IMR-90 (cell line): ENCODE data around the gene RAB40A. TPM values are rescaled to one million over a fixed set of nuclear protein-coding genes. Genes with fewer than 3 reads are reported as not detected.

Source experiments
- ATAC-seq: fragments of 200-7000 bp; cut with Tn5 transposase; 2 replicates; pipeline ENCODE4 v1.9.1; 2020; ENCODE audit warnings: low read depth, mild to moderate bottlenecking, moderate library complexity
- BruUV-seq: library from RNA; stranded (reverse); fragments of 400-500 nt; replicated peaks from 2 replicates; lab custom pipeline; 2021; lab: Mats Ljungman, UMichigan
- CTCF ChIA-PET: fragments of 300-600 bp; formaldehyde crosslinking; extraction: SDS; loops from one replicate; lab custom pipeline; 2021; ENCODE audit warnings: antibody characterized with exemption; lab: Yijun Ruan, JAX
- POLR2A ChIA-PET: fragments of 300-600 bp; sonication (Branson Sonifier 250); formaldehyde crosslinking; loops from one replicate; lab custom pipeline; 2022; ENCODE audit warnings: antibody characterized with exemption; ENCODE audit not compliant: unreplicated experiment; lab: Charles Lee
- DNase-seq: peaks from one replicate; pipeline ENCODE4 v3.0.0; 2013
- H2AFZ ChIP-seq: replicated peaks from 2 replicates; pipeline ENCODE3; 2013; ENCODE audit warnings: low read length, mild to moderate bottlenecking; ENCODE audit not compliant: poor library complexity
- H2AK5ac ChIP-seq: 2 replicates; pipeline ENCODE4 v1.6.1; 2013; ENCODE audit warnings: low read depth, low read length, inconsistent platforms
- H2AK9ac ChIP-seq: replicated peaks from 2 replicates; pipeline ENCODE3; 2013; ENCODE audit warnings: mild to moderate bottlenecking, low read depth, low read length, moderate library complexity; ENCODE audit not compliant: poor library complexity
- H2BK120ac ChIP-seq: 2 replicates; pipeline ENCODE4 v1.6.1; 2013; ENCODE audit warnings: low read depth, low read length, inconsistent platforms
- H2BK15ac ChIP-seq: 3 replicates; pipeline ENCODE4 v1.6.1; 2013; ENCODE audit warnings: low read depth, low read length, inconsistent platforms
- H2BK20ac ChIP-seq: 2 replicates; pipeline ENCODE4 v1.6.1; 2013; ENCODE audit warnings: low read depth, mild to moderate bottlenecking, inconsistent platforms, low read length, moderate library complexity
- H2BK5ac ChIP-seq: 2 replicates; pipeline ENCODE4 v1.6.1; 2013; ENCODE audit warnings: mild to moderate bottlenecking, low read depth, low read length, inconsistent platforms; ENCODE audit not compliant: poor library complexity, severe bottlenecking
- H3K14ac ChIP-seq: replicated peaks from 2 replicates; pipeline ENCODE4 v1.6.1; 2013; ENCODE audit warnings: low read depth, low read length, inconsistent platforms
- H3K18ac ChIP-seq: 2 replicates; pipeline ENCODE4 v1.6.1; 2013; ENCODE audit warnings: low read depth, low read length, control low read depth
- H3K23ac ChIP-seq: 2 replicates; pipeline ENCODE4 v1.6.1; 2013; ENCODE audit warnings: low read depth, low read length, inconsistent platforms
- H3K27ac ChIP-seq: 2 replicates; pipeline ENCODE4 v1.5.1; 2013; ENCODE audit warnings: mild to moderate bottlenecking, control low read depth, low read length; ENCODE audit not compliant: insufficient read depth
- H3K27me3 ChIP-seq: 2 replicates; pipeline ENCODE4 v1.6.1; 2013; ENCODE audit warnings: low read length; ENCODE audit not compliant: control insufficient read depth, insufficient read depth
- H3K36me3 ChIP-seq: 2 replicates; pipeline ENCODE4 v1.6.1; 2013; ENCODE audit warnings: low read length, mixed read lengths; ENCODE audit not compliant: control insufficient read depth, insufficient read depth
- H3K4ac ChIP-seq: 2 replicates; pipeline ENCODE4 v1.6.1; 2013; ENCODE audit warnings: low read depth, low read length, inconsistent platforms
- H3K4me1 ChIP-seq: 2 replicates; pipeline ENCODE4 v1.6.1; 2013; ENCODE audit warnings: low read length, mixed read lengths; ENCODE audit not compliant: control insufficient read depth, insufficient read depth
- H3K4me2 ChIP-seq: 2 replicates; pipeline ENCODE4 v1.6.1; 2013; ENCODE audit warnings: low read depth, mild to moderate bottlenecking, control low read depth, low read length, moderate library complexity
- H3K4me3 ChIP-seq: 2 replicates; pipeline ENCODE4 v1.5.1; 2013; ENCODE audit warnings: low read depth, mild to moderate bottlenecking, control low read depth, low read length, moderate library complexity; ENCODE audit not compliant: insufficient read depth
- H3K56ac ChIP-seq: 2 replicates; pipeline ENCODE4 v1.6.1; 2013; ENCODE audit warnings: low read length, inconsistent platforms; ENCODE audit not compliant: insufficient read depth; ENCODE audit errors: extremely low read depth
- H3K79me1 ChIP-seq, 2 experiments: 2 replicates each; pipeline ENCODE4 v1.6.1; 2013; ENCODE audit warnings: low read length in 2 of 2, inconsistent platforms in 1 of 2, low read depth in 1 of 2
- H3K9ac ChIP-seq: 2 replicates; pipeline ENCODE4 v1.6.1; 2013; ENCODE audit warnings: low read depth, low read length, control low read depth
- H3K9me1 ChIP-seq: 2 replicates; pipeline ENCODE4 v1.6.1; 2013; ENCODE audit warnings: low read length, inconsistent platforms; ENCODE audit not compliant: insufficient read depth
- H3K9me3 ChIP-seq: 2 replicates; pipeline ENCODE4 v1.6.1; 2013; ENCODE audit warnings: low read length; ENCODE audit not compliant: control insufficient read depth, insufficient read depth
- H4K20me1 ChIP-seq: 2 replicates; pipeline ENCODE4 v1.6.1; 2013; ENCODE audit warnings: low read length, inconsistent platforms; ENCODE audit not compliant: insufficient read depth
- H4K5ac ChIP-seq: 2 replicates; pipeline ENCODE4 v1.6.1; 2013; ENCODE audit warnings: mild to moderate bottlenecking, low read depth, low read length, control low read depth
- H4K8ac ChIP-seq, 2 experiments: 2 replicates each; pipeline ENCODE4 v1.6.1; 2013; ENCODE audit warnings: low read depth in 2 of 2, low read length in 2 of 2, control low read depth in 1 of 2, inconsistent platforms in 1 of 2
- H4K91ac ChIP-seq: 2 replicates; pipeline ENCODE4 v1.6.1; 2013; ENCODE audit warnings: low read depth, low read length, inconsistent platforms; ENCODE audit not compliant: insufficient read depth
- CTCF ChIP-seq: conservative IDR thresholded peaks from 2 replicates; pipeline ENCODE4 v1.5.1; 2012; ENCODE audit warnings: mild to moderate bottlenecking, low read depth, low read length, improper control_type of control experiment
- POLR2A ChIP-seq: IDR thresholded peaks from 2 replicates; pipeline ENCODE4 v1.6.1; 2012; ENCODE audit warnings: mild to moderate bottlenecking, low read depth, low read length
- RAD21 ChIP-seq: IDR thresholded peaks from 2 replicates; pipeline ENCODE4 v1.6.1; 2012; ENCODE audit warnings: low read length, improper control_type of control experiment
- SMC3 ChIP-seq: fragments of 150-350 bp; IDR thresholded peaks from 2 replicates; pipeline ENCODE4 v1.6.1; 2016; ENCODE audit warnings: low read depth, mild to moderate bottlenecking, antibody characterized with exemption, low read length, moderate library complexity
- WGBS, 2 experiments: methylation state at CpG; one replicate each; pipeline versions ENCODE4 v1.1.5 to v1.1.7; 2013; ENCODE audit warnings: missing lambda C conversion rate in 2 of 2; ENCODE audit not compliant: insufficient read length in 1 of 2; ENCODE audit errors: extremely low coverage in 2 of 2; 5-methylcytosine and 5-hydroxymethylcytosine counted together
- dilution Hi-C: fragments of 300-500 bp; cut with HindIII; formaldehyde crosslinking; loops from one replicate; pipeline ENCODE4 v1.14.3; 2018; ENCODE audit warnings: low sequenced_read_pairs; ENCODE audit not compliant: unreplicated experiment
- in situ Hi-C: fragments of 300-500 bp; cut with MboI; formaldehyde crosslinking; loops from 3 replicates; pipeline ENCODE4 v1.14.3; 2019; ENCODE audit warnings: low sequenced_read_pairs, inconsistent platforms, mixed read lengths
- intact Hi-C: fragments of 100-400 bp; cut with micrococcal nuclease; formaldehyde crosslinking; loops from 2 replicates; pipeline ENCODE4 v1.10.0; 2022
- polyA plus RNA-seq, 3 experiments: library from polyadenylated mRNA; depleted of rRNA; stranded (reverse); fragments of >200 nt; gene quantifications; 2 replicates each; pipeline ENCODE4 v1.2.3, GENCODE V29; 2012; ENCODE audit warnings: low replicate concordance in 1 of 3
- total RNA-seq: library from RNA; depleted of rRNA; stranded (reverse); fragments of >200 nt; gene quantifications from 2 replicates; pipeline ENCODE4 v1.2.3, GENCODE V29; 2012

The RAB40A gene
- total and polyA plus RNA-seq, 2 of the 4 experiments (the other 2 are of a cell fraction) = under 0.01 to 0.26 TPM

DNA sequence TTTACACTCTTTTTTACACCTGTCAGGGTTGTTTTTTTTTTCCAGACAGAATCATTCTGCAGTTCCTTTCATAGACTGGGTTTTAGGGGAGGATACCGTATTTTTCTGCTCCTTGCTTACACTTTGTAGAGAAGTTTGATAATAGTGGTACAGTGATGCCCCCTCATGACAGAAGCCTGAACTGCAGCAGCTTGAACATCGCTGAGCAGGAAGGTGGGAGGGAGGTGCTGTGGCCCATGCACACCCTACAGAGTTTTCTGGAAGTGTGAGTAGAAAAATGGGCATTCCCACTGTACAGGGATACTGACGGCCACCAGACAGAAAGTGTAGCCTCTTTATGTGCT, 54.5 kb downstream of the RAB40A start:
- ChIA-PET CTCF (interaction anchor here (0.6 to 1.2 kb wide), 4 partner anchors 67 to 124 kb away, joined by 3 to 4 read pairs (median 3); no protein-coding TSS in a partner anchor), POLR2A (no interaction called here)
- Histone ChIP-seq H2BK15ac (no peak overlapping the region), H3K4me1 (peaks cover 5% of the 10 kb centered on the region; the same call in 1 of the 2 replicates), H3K27me3 (peaks cover 2% of the 10 kb centered on the region; the same call in 1 of the 2 replicates), H2AK5ac (peak overlapping the region; percentile 47), H3K4me2 (no peak overlapping the region), H4K8ac (peak overlapping the region in 1 of 2 experiments; percentile 42; a peak in 1 of 4 replicates), H3K4me3 (no peak overlapping the region), H3K9ac (no peak overlapping the region), H4K20me1 (no peaks in the 10 kb centered on the region), H3K18ac (no peak overlapping the region), H3K79me1 (no peaks in the 10 kb centered on the region), H3K36me3 (no peaks in the 10 kb centered on the region), H2AFZ (peak overlapping the region; percentile 61), H4K5ac (no peak overlapping the region), H3K23ac (no peak overlapping the region), H2BK5ac (no peak overlapping the region), H2AK9ac (no peak overlapping the region), H2BK120ac (no peak overlapping the region), H2BK20ac (no peak overlapping the region), H3K9me1 (no peaks in the 10 kb centered on the region; the same call in 1 of the 2 replicates), H3K27ac (no peak overlapping the region), H4K91ac (no peak overlapping the region), H3K4ac (no peak overlapping the region), H3K9me3 (no peaks in the 10 kb centered on the region), H3K56ac (no peak overlapping the region), H3K14ac (no peak overlapping the region)
- no CpG with 5 or more reads among the region's 3 CpGs for WGBS, 2 experiments
- ATAC-seq = peak; percentile 94
- intact Hi-C loops = loop anchor here (1.0 to 5.0 kb wide), 5 partner anchors 87 to 253 kb away; partner anchors contain the start of gene TCEAL9
- in situ Hi-C loops = loop anchor here (5.0 to 10.0 kb wide), 2 partner anchors 117 to 250 kb away; partner anchors contain the start of gene BEX4
- DNase-seq = peak; percentile 72
- no peak for TF ChIP-seq POLR2A
- peak; percentile 79 for TF ChIP-seq CTCF
- TF ChIP-seq RAD21 = peak; percentile 82
- peak; percentile 79 for TF ChIP-seq SMC3
- dilution Hi-C loops = no loop called here
- BruUV-seq = no TSS peak
